Adipocyte (in vitro differentiated cells): ENCODE results near the gene MNAT1.

Source experiments
- DNase-seq: peaks from one replicate; pipeline ENCODE4 v3.0.0-alpha.2; 2015; ENCODE audit warnings: low read depth
- H3K27me3 ChIP-seq: replicated peaks from 2 replicates; pipeline ENCODE4 v1.7.0; 2013; ENCODE audit warnings: mild to moderate bottlenecking, low read length, moderate library complexity; ENCODE audit not compliant: control insufficient read depth, insufficient read depth
- H3K36me3 ChIP-seq: 2 replicates; pipeline ENCODE4 v1.7.0; 2013; ENCODE audit warnings: low read length, mild to moderate bottlenecking, moderate library complexity; ENCODE audit not compliant: control insufficient read depth, insufficient read depth, severe bottlenecking
- H3K4me1 ChIP-seq: 2 replicates; pipeline ENCODE4 v1.7.0; 2013; ENCODE audit warnings: mild to moderate bottlenecking, low read length, moderate library complexity; ENCODE audit not compliant: control insufficient read depth, insufficient read depth
- H3K4me3 ChIP-seq: 2 replicates; pipeline ENCODE4 v1.7.0; 2013; ENCODE audit warnings: mild to moderate bottlenecking, low read length, moderate library complexity
- H3K9ac ChIP-seq: 2 replicates; pipeline ENCODE4 v1.7.0; 2013; ENCODE audit warnings: mild to moderate bottlenecking, low read length, moderate library complexity
- H3K9me3 ChIP-seq: 2 replicates; pipeline ENCODE4 v1.7.0; 2013; ENCODE audit warnings: mild to moderate bottlenecking, low read length, moderate library complexity; ENCODE audit not compliant: control insufficient read depth

The MNAT1 gene

GRCh38 chr14:60734465-60735242 is at the start of gene MNAT1:
MNAT1 (plus strand) TSS chr14:60734761; CDS start chr14:60734863, 102 bp downstream.
- no peaks in the 10 kb centered on the region for H3K9me3 ChIP-seq
- peak; percentile 90 for DNase-seq

GRCh38 chr14:60686865-60687264 is 47.7 kb upstream of the MNAT1 start:
- no peak overlapping the region for H3K9ac ChIP-seq
- H3K36me3 ChIP-seq: no peaks in the 10 kb centered on the region
- peak; percentile 16 for DNase-seq

More at GRCh38 chr14:60734465-60735242, at the start of gene MNAT1:
- peak within 1 kb of the TSS; percentile 95 for H3K9ac ChIP-seq
- H3K4me1 ChIP-seq: peaks cover 28% of the 10 kb centered on the region
- no peaks in the 10 kb centered on the region for H3K27me3 ChIP-seq
- H3K4me3 ChIP-seq: peak within 1 kb of the TSS; percentile 89
- H3K36me3 ChIP-seq: no peaks in the 10 kb centered on the region

GRCh38 chr14:60691383-60692113 is 43.0 kb upstream of the MNAT1 start:
- Histone ChIP-seq H3K9ac (no peak overlapping the region), H3K36me3 (no peaks in the 10 kb centered on the region), H3K27me3 (no peaks in the 10 kb centered on the region), H3K9me3 (no peaks in the 10 kb centered on the region), H3K4me3 (no peak overlapping the region), H3K4me1 (no peaks in the 10 kb centered on the region)
- no peak for DNase-seq

More at GRCh38 chr14:60686865-60687264, 47.7 kb upstream of the MNAT1 start:
- no peaks in the 10 kb centered on the region for H3K27me3 ChIP-seq
- H3K4me3 ChIP-seq: no peak overlapping the region
- H3K4me1 ChIP-seq: no peaks in the 10 kb centered on the region
- no peaks in the 10 kb centered on the region for H3K9me3 ChIP-seq

GRCh38 chr14:60695327-60695726 is 39.2 kb upstream of the MNAT1 start:
- H3K9me3 ChIP-seq: peaks cover 16% of the 10 kb centered on the region
- no peaks in the 10 kb centered on the region for H3K36me3 ChIP-seq
- H3K4me3 ChIP-seq: no peak overlapping the region
- no peaks in the 10 kb centered on the region for H3K4me1 ChIP-seq
- H3K9ac ChIP-seq: no peak overlapping the region
- no peaks in the 10 kb centered on the region for H3K27me3 ChIP-seq
- no peak for DNase-seq

- Histone ChIP-seq H3K9ac (no peak overlapping the region), H3K9me3 (peaks cover 27% of the 10 kb centered on the region), H3K4me3 (no peak overlapping the region), H3K36me3 (no peaks in the 10 kb centered on the region), H3K4me1 (no peaks in the 10 kb centered on the region), H3K27me3 (no peaks in the 10 kb centered on the region)
- DNase-seq: no peak
These were observed 34.0 kb upstream of the MNAT1 start for GRCh38 chr14:60700598-60700997.

- no peak overlapping the region for H3K4me3 ChIP-seq
- no peaks in the 10 kb centered on the region for H3K27me3 ChIP-seq
- H3K9me3 ChIP-seq: peaks cover 14% of the 10 kb centered on the region
- DNase-seq: no peak
- H3K9ac ChIP-seq: no peak overlapping the region
- H3K4me1 ChIP-seq: no peaks in the 10 kb centered on the region
- no peaks in the 10 kb centered on the region for H3K36me3 ChIP-seq
These were observed 29.5 kb upstream of the MNAT1 start for GRCh38 chr14:60705100-60705499.

- Histone ChIP-seq H3K9me3 (no peaks in the 10 kb centered on the region), H3K4me3 (no peak overlapping the region), H3K27me3 (no peaks in the 10 kb centered on the region), H3K4me1 (no peaks in the 10 kb centered on the region), H3K9ac (no peak overlapping the region), H3K36me3 (no peaks in the 10 kb centered on the region)
- no peak for DNase-seq
These were observed 26.7 kb upstream of the MNAT1 start for GRCh38 chr14:60707858-60708257.

- H3K4me3 ChIP-seq: no peak overlapping the region
- H3K9ac ChIP-seq: no peak overlapping the region
- no peaks in the 10 kb centered on the region for H3K4me1 ChIP-seq
- no peaks in the 10 kb centered on the region for H3K27me3 ChIP-seq
- DNase-seq: no peak
- H3K9me3 ChIP-seq: no peaks in the 10 kb centered on the region
- peaks cover 7% of the 10 kb centered on the region for H3K36me3 ChIP-seq
These were observed 24.1 kb upstream of the MNAT1 start for GRCh38 chr14:60710494-60710893.

- H3K9me3 ChIP-seq: no peaks in the 10 kb centered on the region
- peaks cover 5% of the 10 kb centered on the region for H3K4me1 ChIP-seq
- no peak for DNase-seq
- H3K36me3 ChIP-seq: peaks cover 9% of the 10 kb centered on the region
- H3K4me3 ChIP-seq: no peak overlapping the region
- H3K27me3 ChIP-seq: no peaks in the 10 kb centered on the region
- H3K9ac ChIP-seq: no peak overlapping the region
These were observed 21.0 kb upstream of the MNAT1 start for GRCh38 chr14:60713513-60713912.

- Histone ChIP-seq H3K4me1 (peaks cover 14% of the 10 kb centered on the region), H3K4me3 (peak overlapping the region; percentile 89)
- no peak for DNase-seq
These were observed 14.2 kb upstream of the MNAT1 start for GRCh38 chr14:60720391-60720790.

GRCh38 chr14:60720962-60721325 is 13.6 kb upstream of the MNAT1 start:
- no peaks in the 10 kb centered on the region for H3K9me3 ChIP-seq
- peaks cover 14% of the 10 kb centered on the region for H3K36me3 ChIP-seq
- H3K4me3 ChIP-seq: peak overlapping the region; percentile 89
- H3K4me1 ChIP-seq: peaks cover 14% of the 10 kb centered on the region
- peak overlapping the region; percentile 46 for H3K9ac ChIP-seq
- no peaks in the 10 kb centered on the region for H3K27me3 ChIP-seq
- DNase-seq: no peak

More at GRCh38 chr14:60720391-60720790, 14.2 kb upstream of the MNAT1 start:
- Histone ChIP-seq H3K9ac (peak overlapping the region; percentile 46), H3K27me3 (no peaks in the 10 kb centered on the region), H3K36me3 (peaks cover 14% of the 10 kb centered on the region), H3K9me3 (no peaks in the 10 kb centered on the region)
